NCI-H128 (cell line): ENCODE measurements around the gene ATP6AP1.

Experiments
- DNase-seq: peaks from one replicate; lab custom pipeline; 2025; ENCODE audit not compliant: unreplicated experiment; lab: John Stamatoyannopoulos, UW

Gene ATP6AP1

DNA sequence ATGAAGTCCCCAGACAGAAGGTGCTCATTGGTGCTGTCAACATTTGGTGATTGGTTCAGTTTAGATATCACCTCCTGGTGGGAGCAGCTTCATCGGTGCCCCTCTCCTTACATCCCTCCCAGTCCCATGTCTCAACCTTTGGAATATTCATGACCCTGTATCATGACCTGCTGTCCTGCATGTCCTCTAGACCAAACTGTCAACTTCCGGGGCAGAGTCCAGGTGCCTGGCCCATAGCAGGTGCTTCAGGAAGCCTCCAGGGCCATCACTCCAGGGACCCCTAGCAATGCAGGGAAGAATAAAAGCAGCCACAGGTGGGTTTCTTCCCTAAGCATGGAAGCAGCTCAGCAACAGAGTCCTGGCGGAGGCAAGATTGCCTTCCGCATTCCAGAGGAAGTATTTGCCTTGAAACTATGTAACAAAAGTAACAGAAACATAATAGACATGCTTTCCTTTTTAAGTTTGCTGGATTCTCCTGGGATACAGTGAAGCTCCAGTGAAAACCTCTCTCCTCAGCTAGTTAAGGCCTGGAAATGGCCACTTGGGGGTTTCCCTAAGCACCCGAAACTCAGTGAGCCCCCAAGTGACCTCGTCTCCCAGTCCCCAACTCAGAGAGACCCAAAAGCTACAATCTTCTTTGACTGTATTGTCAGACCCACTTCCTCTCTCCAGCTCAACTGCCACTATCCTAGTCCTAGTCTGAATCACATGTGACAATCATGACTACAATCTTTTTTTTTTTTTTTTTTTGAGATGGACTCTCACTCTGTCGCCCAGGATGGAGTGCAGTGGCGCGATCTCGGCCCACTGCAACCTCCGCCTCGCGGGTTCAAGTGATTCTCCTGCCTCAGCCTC is 1.3 kb upstream of the ATP6AP1 start:
- DNase-seq = no peak

DNA sequence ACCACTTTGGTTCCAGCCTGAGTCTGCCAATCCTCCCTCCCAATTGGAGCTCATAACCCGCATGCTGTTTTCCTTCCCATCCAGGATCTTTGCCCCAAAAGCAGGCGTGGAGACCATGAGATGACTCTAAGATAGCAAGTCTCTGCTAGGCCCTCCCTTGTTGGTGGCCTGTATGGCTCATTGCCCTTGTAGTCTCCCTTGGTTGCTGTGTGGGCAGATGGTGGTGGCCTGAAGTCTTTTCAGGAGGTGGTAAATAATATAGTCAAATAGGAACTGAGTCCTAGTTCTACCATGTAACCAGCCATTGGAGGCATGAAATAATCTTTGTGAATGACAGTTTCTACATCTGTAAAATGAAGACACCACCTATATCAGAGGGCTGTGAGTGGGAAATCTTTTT is 1.2 kb downstream of the ATP6AP1 start:
- no peak for DNase-seq

DNA sequence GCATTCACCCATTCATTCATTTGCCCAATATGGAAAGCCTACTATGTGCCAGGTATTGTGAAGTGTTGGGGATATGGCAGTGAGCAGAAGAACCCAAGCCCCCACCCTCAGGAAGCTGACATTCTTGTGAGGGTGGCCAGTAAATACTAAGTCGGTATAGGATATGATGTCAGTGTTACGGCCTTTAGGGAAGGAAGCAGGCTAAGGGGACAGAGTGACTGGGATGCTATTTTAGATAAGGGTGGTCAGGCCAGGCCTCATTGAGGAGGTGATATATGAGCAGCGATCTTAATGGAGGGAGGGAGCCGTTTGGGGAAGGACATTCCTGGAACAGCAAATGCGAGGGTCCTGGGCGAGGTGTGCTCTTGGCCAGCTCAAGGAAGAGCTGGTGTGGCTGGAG is 2.0 kb downstream of the ATP6AP1 start:
- DNase-seq = no peak

GRCh38 chrX:154430916-154431315 is 2.4 kb downstream of the ATP6AP1 start:
- no peak for DNase-seq

GRCh38 chrX:154431341-154431740 is 2.9 kb downstream of the ATP6AP1 start:
- DNase-seq = no peak

DNA sequence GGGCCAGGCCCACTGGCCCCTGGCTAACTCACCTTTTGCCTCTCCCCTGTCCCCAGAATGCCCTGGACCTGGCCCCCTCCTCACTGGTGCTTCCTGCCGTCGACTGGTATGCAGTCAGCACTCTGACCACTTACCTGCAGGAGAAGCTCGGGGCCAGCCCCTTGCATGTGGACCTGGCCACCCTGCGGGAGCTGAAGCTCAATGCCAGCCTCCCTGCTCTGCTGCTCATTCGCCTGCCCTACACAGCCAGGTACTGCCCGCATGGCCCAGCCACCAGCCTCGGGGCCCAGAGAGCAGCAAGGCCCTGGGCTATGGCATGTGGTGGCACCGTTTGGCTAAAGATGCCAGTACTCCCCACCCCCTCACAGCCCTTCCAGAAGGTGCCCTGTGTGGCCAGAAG is 3.7 kb downstream of the ATP6AP1 start:
- DNase-seq = no peak

GRCh38 chrX:154433605-154434004 is 5.1 kb downstream of the ATP6AP1 start:
- no peak for DNase-seq

DNA sequence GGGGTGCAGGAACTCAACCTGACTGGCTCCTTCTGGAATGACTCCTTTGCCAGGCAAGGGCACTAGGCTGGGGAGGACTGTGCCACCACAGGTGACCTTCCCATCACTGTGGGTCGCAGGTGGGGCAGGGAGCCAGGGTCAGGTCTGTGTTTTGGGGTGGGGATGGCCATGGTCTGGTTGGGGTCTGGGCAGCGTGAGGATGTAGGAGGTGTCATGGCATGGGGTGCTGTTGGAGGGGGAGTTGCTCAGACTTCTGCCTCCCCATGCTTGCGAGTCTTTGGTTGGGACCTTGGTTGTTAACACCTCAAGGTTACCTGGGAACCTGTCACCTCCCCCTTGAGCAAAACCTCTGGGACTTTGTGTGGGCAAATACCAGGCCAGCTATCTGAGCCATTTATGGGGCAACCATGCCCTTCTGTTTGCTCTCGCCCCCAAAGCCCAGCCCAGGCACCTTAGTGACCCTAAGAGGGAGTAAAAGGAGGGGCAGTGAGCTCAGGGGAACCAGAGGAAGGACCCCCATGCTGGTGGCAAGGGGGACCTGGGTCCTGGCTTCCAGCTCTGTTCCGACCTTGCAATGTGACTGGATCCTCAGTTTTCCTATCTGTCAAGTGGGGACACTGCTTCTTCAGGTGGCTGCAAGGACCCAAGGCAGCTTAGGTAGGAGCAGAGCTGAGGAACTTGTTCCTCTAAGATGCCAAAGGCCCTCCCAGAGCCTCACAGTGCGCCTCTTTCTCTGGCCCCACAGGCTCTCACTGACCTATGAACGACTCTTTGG is 6.1 kb downstream of the ATP6AP1 start:
- no peak for DNase-seq

- DNase-seq = no peak
These were observed 6.8 kb downstream of the ATP6AP1 start for GRCh38 chrX:154435171-154435733.

- DNase-seq = peak; percentile 13
These were observed 8.0 kb downstream of the ATP6AP1 start for GRCh38 chrX:154436374-154436982.

GRCh38 chrX:154436983-154437752 is 8.7 kb downstream of the ATP6AP1 start, which contains the start of gene GDI1:
Gene GDI1, plus strand, starts transcription at chrX:154437154. Its CDS starts 101 bp downstream, at chrX:154437255.
- DNase-seq = no peak

DNA sequence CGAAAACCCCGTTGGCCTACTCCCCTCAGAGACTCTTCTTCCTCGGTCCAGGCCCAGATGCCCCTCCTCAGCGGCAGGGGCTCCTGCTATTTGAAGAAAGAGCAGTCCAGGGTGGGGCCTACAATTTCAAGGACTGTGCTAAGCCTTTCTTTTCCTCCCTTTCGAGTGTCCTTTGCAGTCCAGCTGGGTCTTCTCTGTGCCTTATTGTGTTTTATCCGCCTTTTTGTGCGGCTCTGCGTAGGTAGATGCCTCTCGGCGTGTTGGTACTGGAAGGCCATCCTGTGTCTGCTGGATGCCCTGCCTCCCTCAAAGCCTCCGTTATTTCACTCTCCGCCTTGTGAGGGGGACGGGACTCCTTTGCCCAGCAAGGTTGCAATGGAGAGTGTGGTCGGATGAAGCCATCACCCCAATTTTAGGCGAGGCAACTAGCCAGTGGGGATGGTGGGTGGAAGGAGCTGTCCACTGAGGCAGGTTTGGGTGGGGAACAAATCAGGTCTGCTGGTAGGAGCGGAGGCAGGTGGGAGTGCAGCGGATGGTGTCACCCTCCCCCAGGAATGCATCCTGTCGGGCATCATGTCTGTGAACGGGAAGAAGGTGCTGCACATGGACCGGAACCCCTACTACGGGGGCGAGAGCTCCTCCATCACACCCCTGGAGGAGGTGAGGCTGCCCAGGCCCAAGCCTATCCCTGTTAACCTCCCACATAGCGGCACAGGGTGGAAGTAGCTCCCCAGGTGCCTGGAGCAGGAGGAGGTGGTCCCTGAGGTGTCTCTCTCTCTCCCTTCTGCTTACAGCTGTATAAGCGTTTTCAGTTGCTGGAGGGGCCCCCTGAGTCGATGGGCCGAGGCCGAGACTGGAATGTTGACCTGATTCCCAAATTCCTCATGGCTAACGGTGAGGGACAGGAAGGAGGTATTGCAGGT is 9.8 kb downstream of the ATP6AP1 start:
- DNase-seq = no peak

DNA sequence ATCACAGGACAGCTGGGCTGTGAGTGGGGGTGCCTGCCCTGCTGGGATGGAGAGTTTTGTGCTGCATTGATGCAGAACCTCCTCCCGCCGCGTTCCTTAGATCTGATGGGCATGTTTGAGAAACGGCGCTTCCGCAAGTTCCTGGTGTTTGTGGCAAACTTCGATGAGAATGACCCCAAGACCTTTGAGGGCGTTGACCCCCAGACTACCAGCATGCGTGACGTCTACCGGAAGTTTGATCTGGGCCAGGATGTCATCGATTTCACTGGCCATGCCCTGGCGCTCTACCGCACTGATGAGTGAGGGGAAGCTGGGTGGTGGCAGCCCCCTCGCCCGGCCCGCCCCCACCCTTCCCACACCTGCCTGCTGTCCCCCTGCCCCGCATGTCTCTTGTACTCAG is 11.4 kb downstream of the ATP6AP1 start:
- no peak for DNase-seq

DNA sequence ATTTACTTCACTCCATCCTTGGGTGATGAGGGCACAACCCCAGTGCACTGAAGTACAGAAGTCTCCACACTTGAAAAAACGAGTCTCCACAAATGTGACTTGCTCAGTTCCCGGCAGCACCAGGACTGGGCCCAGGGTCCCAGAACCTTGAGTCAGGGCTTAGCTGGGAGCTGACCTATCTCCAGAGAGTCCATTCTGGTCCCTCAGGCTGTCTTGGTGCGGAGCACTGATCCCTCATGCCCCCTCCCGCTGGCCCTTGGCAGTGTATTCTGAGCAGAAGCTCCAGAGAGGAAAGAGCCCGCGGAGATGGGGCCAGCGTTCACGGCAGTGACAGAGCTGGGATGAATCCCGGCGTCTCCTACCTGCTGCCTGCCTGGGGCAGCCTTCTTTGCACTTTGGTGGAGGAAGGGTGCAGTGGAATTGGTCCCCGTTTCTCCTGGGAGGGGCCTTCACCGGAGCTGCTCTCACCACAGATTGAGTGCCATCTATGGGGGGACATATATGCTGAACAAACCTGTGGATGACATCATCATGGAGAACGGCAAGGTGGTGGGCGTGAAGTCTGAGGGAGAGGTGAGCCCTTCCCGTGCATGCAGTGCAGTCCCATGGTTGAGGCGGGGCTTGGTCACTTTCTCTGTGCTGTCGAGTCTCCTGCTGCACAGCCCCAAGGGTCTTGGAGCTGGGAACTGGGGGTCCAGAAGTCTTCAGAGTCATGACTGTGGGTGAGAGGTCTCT is 12.3 kb downstream of the ATP6AP1 start:
- DNase-seq = no peak

DNA sequence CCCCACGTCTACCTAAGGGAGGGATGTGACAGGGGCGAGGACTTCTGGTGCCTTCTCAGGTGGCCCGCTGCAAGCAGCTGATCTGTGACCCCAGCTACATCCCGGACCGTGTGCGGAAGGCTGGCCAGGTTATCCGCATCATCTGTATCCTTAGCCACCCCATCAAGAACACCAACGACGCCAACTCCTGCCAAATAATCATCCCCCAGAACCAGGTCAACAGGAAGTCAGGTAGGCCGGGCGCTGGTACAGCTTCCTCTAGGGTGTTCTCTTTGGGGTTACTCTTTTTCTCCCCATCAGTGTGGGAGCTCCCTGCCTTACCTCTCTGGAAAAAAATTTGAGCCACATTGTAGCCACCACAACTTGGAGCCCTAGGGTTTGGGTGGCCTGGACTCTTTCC is 13.1 kb downstream of the ATP6AP1 start:
- DNase-seq = no peak

DNA sequence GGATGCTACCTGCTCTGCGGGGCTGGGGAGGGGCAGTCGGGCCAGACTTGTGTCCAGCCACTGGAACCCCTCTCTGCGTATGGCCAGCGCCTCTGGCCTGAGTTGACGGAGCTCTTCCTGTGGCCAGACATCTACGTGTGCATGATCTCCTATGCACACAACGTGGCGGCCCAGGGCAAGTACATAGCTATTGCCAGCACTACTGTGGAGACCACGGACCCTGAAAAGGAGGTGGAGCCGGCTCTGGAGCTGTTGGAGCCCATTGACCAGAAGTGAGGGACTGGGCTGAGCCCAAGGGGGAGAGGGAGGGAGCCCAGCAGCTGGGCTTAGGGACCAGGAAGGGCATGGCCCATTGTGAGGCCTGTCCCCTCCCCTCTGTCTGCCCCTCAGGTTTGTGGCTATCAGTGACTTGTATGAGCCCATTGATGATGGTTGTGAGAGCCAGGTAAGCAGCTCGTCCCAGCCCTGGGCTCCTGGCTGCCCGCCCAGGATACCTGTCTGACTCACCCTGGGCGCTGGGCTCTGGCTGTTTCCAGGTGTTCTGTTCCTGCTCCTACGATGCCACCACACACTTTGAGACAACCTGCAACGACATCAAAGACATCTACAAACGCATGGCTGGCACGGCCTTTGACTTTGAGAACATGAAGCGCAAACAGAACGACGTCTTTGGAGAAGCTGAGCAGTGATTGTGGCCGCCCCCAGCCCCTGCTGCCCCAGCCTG is 13.7 kb downstream of the ATP6AP1 start:
- DNase-seq = no peak

GRCh38 chrX:154443479-154443910 is 15.0 kb downstream of the ATP6AP1 start:
- DNase-seq = no peak
